ENCODE data around the gene SVEP1. TPM values are rescaled to one million over a fixed set of nuclear protein-coding genes. Genes with fewer than 3 reads are reported as not detected.
A peak's percentile ranks its signal among the peaks of the same experiment; 100 is the strongest.

Gene SVEP1
- total RNA-seq, 6 experiments from 2014 or later: 4.0 to 6.8 (median 5.8) TPM

DNA sequence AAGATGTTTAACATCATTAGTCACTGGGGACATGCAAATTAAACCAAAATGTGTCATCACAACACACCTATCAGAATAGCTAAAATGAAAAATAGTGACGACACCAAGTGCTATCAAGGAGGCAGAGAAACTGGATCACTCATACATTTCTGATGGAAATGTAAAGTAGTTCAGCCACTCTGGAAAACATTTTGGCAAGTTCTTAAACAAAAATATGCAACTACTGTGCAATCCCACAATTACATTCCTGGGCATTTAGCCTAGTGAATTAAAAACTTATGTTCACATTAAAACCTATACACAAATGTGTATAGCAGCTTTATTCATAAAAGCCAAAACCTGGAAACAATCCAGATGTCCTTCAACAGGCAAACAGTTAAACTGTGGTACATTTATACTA is 53.1 kb downstream of the SVEP1 start:
- Mint-ChIP-seq H3K36me3 (ENCODE audit: low read depth) (0 out of 2 replicates have a peak, but pooled peaks cover 5% of the 10 kb centered on the region), H3K4me3 (no peak overlapping the region), H3K4me1 (ENCODE audit: low read depth) (peaks cover 16% of the 10 kb centered on the region), H3K9me3 (no peaks in the 10 kb centered on the region), H3K27ac (no peak overlapping the region), H3K27me3 (ENCODE audit: insufficient read depth) (no peaks in the 10 kb centered on the region)
- TF ChIP-seq CTCF (IDR thresholded peaks at IDR 0.05): no peak
- DNase-seq: peak; percentile 47

DNA sequence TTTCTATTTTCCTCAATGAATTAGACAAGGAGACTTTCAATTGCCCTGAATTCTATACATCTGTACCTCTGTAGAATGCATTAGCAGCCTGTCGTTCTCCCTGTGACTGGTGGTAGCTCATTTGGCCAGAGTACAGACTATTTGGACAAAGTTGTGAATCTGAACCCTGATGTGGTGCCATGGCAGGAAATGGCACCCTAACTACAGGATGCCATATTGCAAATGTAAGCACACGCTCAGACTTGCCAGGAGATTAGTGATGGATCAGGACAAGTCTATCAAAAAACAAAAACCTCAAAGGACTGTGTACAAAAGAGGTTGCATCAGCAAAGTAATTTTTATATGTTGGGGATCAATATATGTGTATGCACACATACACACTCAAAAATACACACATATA is 58.3 kb downstream of the SVEP1 start:
- no peak for TF ChIP-seq CTCF (IDR thresholded peaks at IDR 0.05)
- DNase-seq: no peak
- Mint-ChIP-seq H3K27ac (no peak overlapping the region), H3K9me3 (no peaks in the 10 kb centered on the region), H3K4me3 (no peak overlapping the region), H3K36me3 (ENCODE audit: low read depth) (no peaks in the 10 kb centered on the region), H3K4me1 (ENCODE audit: low read depth) (peaks cover 9% of the 10 kb centered on the region), H3K27me3 (ENCODE audit: insufficient read depth) (no peaks in the 10 kb centered on the region)

- Mint-ChIP-seq H3K4me3 (no peak overlapping the region), H3K9me3 (no peaks in the 10 kb centered on the region), H3K27me3 (ENCODE audit: insufficient read depth) (no peaks in the 10 kb centered on the region), H3K4me1 (ENCODE audit: low read depth) (peaks cover 5% of the 10 kb centered on the region; the same call in 1 of the 2 replicates), H3K36me3 (ENCODE audit: low read depth) (no peaks in the 10 kb centered on the region), H3K27ac (no peak overlapping the region)
- TF ChIP-seq CTCF (IDR thresholded peaks at IDR 0.05): no peak
- no peak for DNase-seq
These were observed 59.3 kb downstream of the SVEP1 start for GRCh38 chr9:110520120-110520701.

- TF ChIP-seq CTCF (IDR thresholded peaks at IDR 0.05): no peak
- H3K27ac Mint-ChIP-seq: no peak overlapping the region
These were observed 62.1 kb downstream of the SVEP1 start for GRCh38 chr9:110517483-110517882.

DNA sequence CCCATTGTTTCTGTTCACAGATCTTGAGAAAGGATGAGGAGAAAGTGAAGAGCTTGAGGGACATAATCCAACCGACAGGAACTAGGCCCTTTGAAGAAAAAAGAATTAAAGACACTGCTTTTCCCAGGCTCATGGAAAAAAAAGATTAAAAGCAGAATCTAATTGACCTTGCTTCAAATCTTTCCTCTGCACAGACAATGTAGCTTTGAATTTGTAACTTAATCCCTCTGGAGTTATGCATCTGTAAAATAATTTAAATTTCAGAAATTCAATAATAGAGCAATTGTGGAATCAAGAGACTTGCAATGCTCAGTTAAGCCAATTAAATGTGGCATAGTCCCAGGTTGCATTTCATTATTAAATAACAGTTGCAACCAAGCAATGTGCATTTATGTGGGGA is 64.6 kb downstream of the SVEP1 start:
- peaks cover 4% of the 10 kb centered on the region for H3K27me3 Mint-ChIP-seq (ENCODE audit: insufficient read depth)
- H3K4me1 Mint-ChIP-seq (ENCODE audit: low read depth): no peaks in the 10 kb centered on the region
- peaks cover 6% of the 10 kb centered on the region; the same call in 1 of the 2 replicates for H3K36me3 Mint-ChIP-seq (ENCODE audit: low read depth)
- H3K4me3 Mint-ChIP-seq: no peak overlapping the region
- no peak for TF ChIP-seq CTCF (IDR thresholded peaks at IDR 0.05)
- no peak for DNase-seq
- no peak overlapping the region for H3K27ac Mint-ChIP-seq
- H3K9me3 Mint-ChIP-seq: no peaks in the 10 kb centered on the region

More at GRCh38 chr9:110517483-110517882, 62.1 kb downstream of the SVEP1 start:
- H3K4me1 Mint-ChIP-seq (ENCODE audit: low read depth): peaks cover 5% of the 10 kb centered on the region; the same call in 1 of the 2 replicates
- no peaks in the 10 kb centered on the region for H3K9me3 Mint-ChIP-seq
- no peak overlapping the region for H3K4me3 Mint-ChIP-seq
- DNase-seq: no peak
- H3K27me3 Mint-ChIP-seq (ENCODE audit: insufficient read depth): peaks cover 4% of the 10 kb centered on the region
- no peaks in the 10 kb centered on the region for H3K36me3 Mint-ChIP-seq (ENCODE audit: low read depth)

Data from HFFc6 (cell line).